Nephron (organoid): Measurements from ENCODE around the gene DCAF8L2.
"Not testable (repeated sequence)": the region's sequence is repeated elsewhere in the genome, so short reads cannot be mapped to it uniquely, and the experiment has no call there.

Experiments
- H3K27ac Mint-ChIP-seq, 3 experiments: 2 replicates each; pipeline ENCODE4 v1.8.0; 2020; ENCODE audit warnings: mixed read lengths in 3 of 3, mild to moderate bottlenecking in 2 of 3, moderate library complexity in 1 of 3
- H3K27me3 Mint-ChIP-seq: 2 replicates; pipeline ENCODE4 v1.8.0; 2021; ENCODE audit warnings: low read depth, mild to moderate bottlenecking, moderate library complexity, mixed read lengths
- H3K36me3 Mint-ChIP-seq: 2 replicates; pipeline ENCODE4 v1.8.0; 2020; ENCODE audit warnings: low read depth, mixed read lengths
- H3K4me1 Mint-ChIP-seq: 2 replicates; pipeline ENCODE4 v1.8.0; 2020; ENCODE audit warnings: mixed read lengths
- H3K4me3 Mint-ChIP-seq, 3 experiments: 2 replicates each; pipeline ENCODE4 v1.8.0; 2020; ENCODE audit warnings: mild to moderate bottlenecking in 3 of 3, mixed read lengths in 3 of 3, moderate library complexity in 2 of 3
- H3K9me3 Mint-ChIP-seq: 2 replicates; pipeline ENCODE4 v1.8.0; 2020; ENCODE audit warnings: mixed read lengths
- TF ChIP-seq, protein P1 (sequence below), 3 experiments: fragments of 200-600 bp; sonication (generic); IDR thresholded peaks; one replicate each; pipeline ENCODE4 v1.5.0; 2021; ENCODE audit warnings: antibody characterized with exemption in 3 of 3; ENCODE audit not compliant: unreplicated experiment in 3 of 3

Gene DCAF8L2

DNA sequence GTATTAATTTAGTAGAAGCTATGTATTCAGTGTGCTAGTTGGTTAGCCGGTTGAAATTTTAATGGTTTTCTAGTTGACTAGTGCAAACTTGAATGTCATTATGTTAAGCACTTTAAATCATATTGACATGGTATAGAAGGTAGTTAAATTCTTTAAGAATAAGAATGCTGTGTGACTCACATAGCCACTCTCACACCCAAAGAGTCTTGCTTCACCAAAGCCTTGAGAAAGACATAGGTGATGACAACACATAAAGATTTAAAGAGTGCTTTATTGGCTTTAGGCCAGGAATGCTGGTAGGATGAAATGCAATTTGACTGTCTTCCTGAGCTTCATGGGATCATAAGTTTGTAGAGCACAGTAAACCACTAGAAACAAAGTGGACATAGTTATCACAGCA is 85.3 kb downstream of the DCAF8L2 start:
- H3K36me3 Mint-ChIP-seq: no peaks in the 10 kb centered on the region
- H3K9me3 Mint-ChIP-seq: no peaks in the 10 kb centered on the region
- no peaks in the 10 kb centered on the region for H3K27me3 Mint-ChIP-seq
- TF ChIP-seq, protein P1, sequence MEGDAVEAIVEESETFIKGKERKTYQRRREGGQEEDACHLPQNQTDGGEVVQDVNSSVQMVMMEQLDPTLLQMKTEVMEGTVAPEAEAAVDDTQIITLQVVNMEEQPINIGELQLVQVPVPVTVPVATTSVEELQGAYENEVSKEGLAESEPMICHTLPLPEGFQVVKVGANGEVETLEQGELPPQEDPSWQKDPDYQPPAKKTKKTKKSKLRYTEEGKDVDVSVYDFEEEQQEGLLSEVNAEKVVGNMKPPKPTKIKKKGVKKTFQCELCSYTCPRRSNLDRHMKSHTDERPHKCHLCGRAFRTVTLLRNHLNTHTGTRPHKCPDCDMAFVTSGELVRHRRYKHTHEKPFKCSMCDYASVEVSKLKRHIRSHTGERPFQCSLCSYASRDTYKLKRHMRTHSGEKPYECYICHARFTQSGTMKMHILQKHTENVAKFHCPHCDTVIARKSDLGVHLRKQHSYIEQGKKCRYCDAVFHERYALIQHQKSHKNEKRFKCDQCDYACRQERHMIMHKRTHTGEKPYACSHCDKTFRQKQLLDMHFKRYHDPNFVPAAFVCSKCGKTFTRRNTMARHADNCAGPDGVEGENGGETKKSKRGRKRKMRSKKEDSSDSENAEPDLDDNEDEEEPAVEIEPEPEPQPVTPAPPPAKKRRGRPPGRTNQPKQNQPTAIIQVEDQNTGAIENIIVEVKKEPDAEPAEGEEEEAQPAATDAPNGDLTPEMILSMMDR (IDR thresholded peaks at IDR 0.05; ENCODE audit: unreplicated experiment in 3 of 3): no peak
- H3K27ac Mint-ChIP-seq: no peak overlapping the region
- no peak overlapping the region for H3K4me3 Mint-ChIP-seq
- H3K4me1 Mint-ChIP-seq: peaks cover 1% of the 10 kb centered on the region

DNA sequence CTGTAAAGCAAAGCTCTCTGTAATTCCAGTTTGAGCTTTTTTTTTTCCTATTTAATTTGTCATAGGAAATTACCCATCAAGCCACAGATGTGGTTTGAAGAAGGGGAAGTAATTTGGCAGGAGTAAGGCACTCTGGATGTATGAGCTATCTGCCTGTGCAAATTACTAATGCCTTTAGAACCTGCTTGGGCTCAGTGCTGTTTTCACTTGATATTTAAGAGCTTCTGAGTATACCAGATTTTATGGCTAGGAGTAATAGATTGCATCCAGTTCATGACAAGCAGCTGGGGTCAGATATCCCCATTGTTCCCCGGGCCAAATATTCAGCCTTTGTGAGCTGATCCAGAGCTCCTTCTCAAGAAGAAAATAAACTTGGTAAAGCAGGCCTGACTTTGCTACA is 89.1 kb downstream of the DCAF8L2 start:
- peaks cover 6% of the 10 kb centered on the region for H3K4me1 Mint-ChIP-seq
- H3K27me3 Mint-ChIP-seq: no peaks in the 10 kb centered on the region
- no peak overlapping the region for H3K27ac Mint-ChIP-seq
- TF ChIP-seq, protein P1 (IDR thresholded peaks at IDR 0.05; ENCODE audit: unreplicated experiment in 3 of 3): no peak
- no peak overlapping the region for H3K4me3 Mint-ChIP-seq
- no peaks in the 10 kb centered on the region for H3K9me3 Mint-ChIP-seq
- H3K36me3 Mint-ChIP-seq: no peaks in the 10 kb centered on the region

DNA sequence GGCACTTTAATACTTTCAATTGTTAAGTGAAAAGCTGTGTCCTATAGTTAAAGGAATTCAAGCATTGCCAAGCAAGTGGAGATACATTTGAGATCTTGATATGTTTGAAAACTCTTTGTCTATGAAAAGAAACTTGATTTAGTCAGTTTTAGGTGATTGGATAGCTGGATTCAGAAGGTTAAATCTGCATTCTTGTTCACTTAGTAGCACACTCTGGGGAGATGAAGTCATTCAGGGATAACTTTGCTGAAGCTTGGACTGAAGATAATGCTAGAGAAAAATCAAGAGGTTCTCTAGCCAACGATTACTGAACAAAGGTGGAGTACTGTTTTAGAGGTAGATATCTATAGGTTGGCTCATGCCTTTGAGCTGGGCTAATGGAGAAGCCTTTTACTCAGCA is 90.6 kb downstream of the DCAF8L2 start:
- peaks cover 6% of the 10 kb centered on the region for H3K4me1 Mint-ChIP-seq
- H3K4me3 Mint-ChIP-seq: no peak overlapping the region
- no peak overlapping the region for H3K27ac Mint-ChIP-seq
- TF ChIP-seq, protein P1 (IDR thresholded peaks at IDR 0.05; ENCODE audit: unreplicated experiment in 3 of 3): no peak
- H3K9me3 Mint-ChIP-seq: no peaks in the 10 kb centered on the region
- H3K36me3 Mint-ChIP-seq: no peaks in the 10 kb centered on the region
- no peaks in the 10 kb centered on the region for H3K27me3 Mint-ChIP-seq

DNA sequence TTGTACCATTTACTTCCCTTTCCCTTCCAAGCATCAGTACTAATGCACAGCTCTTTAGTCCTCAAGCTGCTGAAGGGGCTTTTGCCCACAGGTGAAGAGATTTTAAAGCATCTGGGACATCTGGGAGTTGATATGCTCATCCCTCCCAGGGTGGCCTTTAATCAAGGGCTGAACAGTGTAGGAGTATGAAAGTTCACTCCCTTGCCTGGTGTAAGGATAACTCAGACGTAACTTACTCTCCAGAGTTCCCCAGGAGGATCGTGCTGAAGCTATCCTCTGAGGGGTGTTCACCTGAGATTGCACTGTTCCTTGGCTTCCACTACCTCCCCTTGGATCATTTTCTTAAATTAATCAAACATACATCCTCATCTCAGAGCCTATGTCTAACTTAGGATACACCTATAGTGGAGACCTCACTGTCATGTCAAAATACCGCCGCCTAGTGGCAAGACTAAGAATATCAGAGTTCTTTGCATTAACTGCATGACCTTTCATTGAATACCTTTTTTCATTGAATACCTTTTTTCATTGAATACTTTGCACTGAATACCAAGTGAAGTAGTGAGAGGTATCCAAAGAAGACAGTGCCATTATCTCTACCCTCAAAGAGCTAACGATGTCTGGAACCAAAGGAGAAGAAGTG is 93.5 kb downstream of the DCAF8L2 start:
- H3K4me3 Mint-ChIP-seq, H3K27me3 Mint-ChIP-seq, H3K27ac Mint-ChIP-seq, H3K9me3 Mint-ChIP-seq, H3K36me3 Mint-ChIP-seq, H3K4me1 Mint-ChIP-seq: not testable (repeated sequence)
- TF ChIP-seq, protein P1 (IDR thresholded peaks at IDR 0.05; ENCODE audit: unreplicated experiment in 3 of 3): peak in 2 of 3 experiments; percentile 20 to 44

DNA sequence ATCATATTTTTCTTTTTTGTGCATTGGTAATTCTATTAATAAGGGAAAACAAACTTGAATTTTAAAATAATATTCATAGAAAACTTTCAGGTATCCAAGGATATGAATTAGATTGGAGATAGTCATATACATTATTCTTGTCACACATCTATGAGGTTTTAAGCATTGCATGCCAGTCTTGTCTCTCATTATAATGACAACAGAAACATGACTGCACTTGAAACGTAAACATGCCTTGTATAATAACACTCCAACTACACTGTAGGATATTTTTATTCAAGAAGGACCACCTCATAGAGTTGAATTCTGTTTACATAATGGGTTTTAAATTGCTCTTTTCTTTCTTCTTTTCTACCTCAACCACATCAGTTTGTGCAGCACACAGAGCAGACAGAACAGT is 104.5 kb downstream of the DCAF8L2 start:
- TF ChIP-seq, protein P1 (IDR thresholded peaks at IDR 0.05; ENCODE audit: unreplicated experiment in 3 of 3): no peak
- H3K4me1 Mint-ChIP-seq: no peaks in the 10 kb centered on the region
- no peaks in the 10 kb centered on the region for H3K9me3 Mint-ChIP-seq
- H3K4me3 Mint-ChIP-seq: no peak overlapping the region
- no peak overlapping the region for H3K27ac Mint-ChIP-seq
- no peaks in the 10 kb centered on the region for H3K36me3 Mint-ChIP-seq
- H3K27me3 Mint-ChIP-seq: no peaks in the 10 kb centered on the region

DNA sequence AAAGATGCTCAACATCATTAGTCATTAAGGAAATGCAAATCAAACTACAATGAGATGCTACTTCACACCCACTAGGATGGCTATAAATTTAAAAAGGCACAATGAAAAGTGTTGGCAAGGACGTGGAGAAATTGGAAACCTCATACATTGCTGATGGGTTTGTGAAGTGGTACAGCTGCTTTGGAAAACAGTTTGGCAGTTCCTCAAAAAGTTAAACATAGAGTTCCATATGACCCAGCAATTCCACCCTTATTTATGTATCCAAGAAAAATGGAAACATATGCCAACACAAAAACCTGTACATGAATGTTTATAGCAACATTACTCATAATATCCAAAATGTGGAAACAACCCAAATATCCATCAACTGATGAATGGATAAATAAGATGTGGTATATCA is 116.4 kb downstream of the DCAF8L2 start:
- peaks cover 4% of the 10 kb centered on the region for H3K4me1 Mint-ChIP-seq
- H3K9me3 Mint-ChIP-seq: peaks cover 14% of the 10 kb centered on the region
- peak overlapping the region in 2 of 3 experiments; percentile 29 to 64 for H3K27ac Mint-ChIP-seq
- TF ChIP-seq, protein P1 (IDR thresholded peaks at IDR 0.05; ENCODE audit: unreplicated experiment in 3 of 3): no peak
- no peaks in the 10 kb centered on the region for H3K27me3 Mint-ChIP-seq
- H3K4me3 Mint-ChIP-seq: no peak overlapping the region
- no peaks in the 10 kb centered on the region for H3K36me3 Mint-ChIP-seq
